GM12864 (cell line): Measurements from ENCODE around the gene SPATA31D4.

Experiments
- DNase-seq: peaks from one replicate; pipeline ENCODE4 v3.0.0-alpha.2; 2011; ENCODE audit warnings: low read depth
- H3K4me3 ChIP-seq: 2 replicates; pipeline ENCODE4 v1.5.1; 2011; ENCODE audit warnings: mild to moderate bottlenecking, low read depth, low read length, control low read depth
- CTCF ChIP-seq: IDR thresholded peaks from 2 replicates; pipeline ENCODE4 v1.5.1; 2011; ENCODE audit warnings: low read depth, mild to moderate bottlenecking, moderate library complexity, low read length, control low read depth, inconsistent platforms; ENCODE audit errors: missing control alignments

The SPATA31D4 gene

DNA sequence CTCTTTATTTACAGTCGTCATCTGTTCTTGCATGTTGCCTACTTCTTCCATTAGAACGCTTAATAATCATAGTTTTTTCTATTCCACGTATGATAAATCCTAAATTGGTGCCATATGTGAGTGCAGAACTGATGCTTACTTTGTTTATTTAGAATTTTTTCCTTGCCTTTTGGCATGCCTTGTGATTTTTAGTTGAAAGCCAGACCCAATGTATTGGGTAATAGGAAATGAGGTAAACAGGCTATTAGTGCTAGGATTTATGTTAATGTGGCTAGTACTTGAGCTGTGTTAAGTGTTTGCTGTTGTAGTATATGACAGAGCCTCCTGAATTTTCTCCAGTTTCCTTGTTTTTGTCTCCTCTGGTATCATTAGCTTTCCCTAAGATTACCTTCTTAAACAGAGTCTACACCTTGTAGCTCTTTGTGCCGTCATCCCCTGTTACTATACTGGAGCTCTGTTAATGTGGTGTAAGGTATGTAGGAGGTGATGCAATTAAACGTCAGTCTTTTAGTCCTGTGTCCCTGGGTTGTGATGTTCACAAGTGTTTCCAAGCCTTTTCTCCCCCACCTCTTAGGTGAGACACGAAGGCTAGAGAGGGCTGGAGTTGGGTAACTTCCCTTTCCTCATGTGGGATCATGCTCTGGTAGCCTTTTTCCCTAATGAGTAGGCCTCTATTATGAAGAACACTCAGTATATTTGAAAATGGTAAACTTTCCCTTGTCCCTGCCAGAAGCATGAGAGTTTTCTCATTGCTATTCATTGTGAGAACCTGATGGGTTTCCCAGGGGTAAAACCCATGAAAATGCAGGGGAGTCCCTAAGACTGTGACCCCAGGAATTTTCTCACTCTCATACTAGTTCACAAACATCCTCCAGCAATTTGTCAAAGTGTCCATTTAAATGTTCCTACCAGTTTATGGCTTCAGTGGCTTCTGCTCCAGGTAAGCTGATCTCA is 36.3 kb downstream of the SPATA31D4 start:
- TF ChIP-seq CTCF = no peak
- H3K4me3 ChIP-seq = no peak overlapping the region
- no peak for DNase-seq

DNA sequence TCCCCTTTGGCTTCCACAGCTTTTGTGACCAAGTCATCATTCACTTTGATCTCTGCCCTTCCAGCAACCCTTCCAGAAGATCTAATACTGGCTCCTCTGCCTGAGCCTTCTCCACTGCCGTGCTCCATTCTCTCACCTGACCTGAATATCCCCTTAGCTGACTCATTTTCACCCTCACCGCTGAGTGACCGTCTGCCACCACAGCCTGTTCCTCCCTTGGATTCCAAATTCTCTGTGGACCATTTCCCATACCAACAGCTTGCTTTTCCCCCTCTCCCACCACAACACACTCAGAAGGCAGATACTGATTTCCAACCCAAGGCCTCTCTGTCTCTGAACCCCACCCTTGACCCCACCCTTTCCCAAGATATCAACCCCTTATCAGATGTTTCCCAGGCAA is 39.8 kb downstream of the SPATA31D4 start:
- no peak for TF ChIP-seq CTCF
- H3K4me3 ChIP-seq = no peak overlapping the region
- no peak for DNase-seq

DNA sequence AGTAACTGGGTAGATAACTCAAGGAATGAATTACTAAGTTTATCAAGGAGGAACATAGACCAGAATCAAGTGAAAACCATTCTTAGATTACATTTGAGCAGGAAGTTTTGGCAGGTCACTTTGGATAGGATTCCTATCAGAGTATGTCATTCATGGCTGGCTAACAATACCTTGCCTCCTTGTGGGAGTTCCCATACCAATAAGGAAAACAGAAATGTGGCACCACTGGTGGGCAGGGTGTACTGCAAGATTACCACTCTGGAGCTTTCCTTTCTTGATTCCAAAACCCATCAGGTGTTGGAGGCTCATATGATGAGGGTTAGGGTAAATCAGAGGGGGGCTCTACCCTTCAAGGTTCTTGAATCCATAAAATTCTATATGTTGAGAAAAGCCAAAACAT is 41.7 kb downstream of the SPATA31D4 start:
- no peak overlapping the region for H3K4me3 ChIP-seq
- no peak for DNase-seq
- no peak for TF ChIP-seq CTCF

DNA sequence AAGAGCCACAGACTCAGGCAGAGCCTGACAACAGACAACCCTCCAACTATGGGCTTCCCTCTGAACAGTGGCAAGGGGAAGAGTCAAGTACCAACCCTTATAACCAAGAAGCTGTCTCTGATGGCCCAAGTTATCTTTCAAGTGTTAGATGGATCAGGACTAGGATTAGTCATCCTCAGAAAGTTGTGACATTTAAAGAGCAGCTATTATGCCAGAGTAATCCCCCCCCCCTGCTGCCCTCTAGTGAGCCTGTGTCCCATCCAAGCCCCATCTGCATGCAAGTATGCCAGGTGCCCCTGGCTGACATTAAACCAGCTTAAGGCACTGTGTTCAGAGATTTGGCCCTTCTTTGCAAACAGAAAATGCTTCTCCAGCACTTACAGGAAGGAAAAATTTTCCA is 43.5 kb downstream of the SPATA31D4 start:
- H3K4me3 ChIP-seq = no peak overlapping the region
- DNase-seq = no peak
- no peak for TF ChIP-seq CTCF

GRCh38 chr9:81974764-81975163 is 46.5 kb downstream of the SPATA31D4 start:
- no peak overlapping the region for H3K4me3 ChIP-seq
- no peak for TF ChIP-seq CTCF
- DNase-seq = no peak

- no peak overlapping the region for H3K4me3 ChIP-seq
- no peak for DNase-seq
- TF ChIP-seq CTCF = no peak
These were observed 48.1 kb downstream of the SPATA31D4 start for GRCh38 chr9:81976351-81976750.

DNA sequence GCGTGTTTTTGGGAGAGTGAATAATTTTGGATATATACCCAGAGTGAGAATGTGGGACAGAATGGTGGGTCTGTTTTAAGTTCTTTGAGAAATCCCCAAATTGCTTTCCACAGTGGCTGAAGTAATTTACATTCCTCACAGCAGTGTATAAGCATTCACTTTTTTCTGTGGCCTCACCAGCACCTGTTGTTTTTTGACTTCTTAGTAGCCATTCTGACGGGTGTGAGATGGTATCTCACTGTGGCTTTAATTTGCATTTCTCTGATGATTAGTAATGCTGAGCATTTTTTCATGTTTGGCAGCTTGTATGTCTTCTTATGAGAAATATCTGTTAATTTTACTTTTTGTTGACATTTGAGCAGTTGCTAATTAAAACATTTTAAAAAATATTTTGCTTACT is 51.0 kb downstream of the SPATA31D4 start:
- DNase-seq = no peak
- no peak for TF ChIP-seq CTCF
- H3K4me3 ChIP-seq = no peak overlapping the region
